Measurements from ENCODE around the gene AKAP3. TPM values are rescaled to one million over a fixed set of nuclear protein-coding genes. Genes with fewer than 3 reads are reported as not detected.

AKAP3 gene
- 1 to 10 TPM; 2.0 to 2.9 TPM for total RNA-seq

GRCh38 chr12:4648501-4649357 is at the start of gene AKAP3, which contains the start of gene NDUFA9:
TSS of gene AKAP3 (minus strand) at chr12:4649051. CDS start at chr12:4638196, 10,855 bp downstream.
TSS of gene NDUFA9 (plus strand) at chr12:4649114. CDS start at chr12:4649127, 13 bp downstream.
- POLR2A ChIA-PET = interaction anchor here (0.6 kb wide), 1 partner anchor 279 kb away, joined by 7 read pairs; no protein-coding TSS in a partner anchor
- CTCF ChIA-PET = interaction anchor here (1.2 kb wide), 1 partner anchor 44 kb away, joined by 7 read pairs; no protein-coding TSS in a partner anchor

GRCh38 chr12:4690760-4691159 is 41.9 kb upstream of the AKAP3 start:
- POLR2A ChIA-PET = no interaction called here
- CTCF ChIA-PET = no interaction called here

GRCh38 chr12:4685317-4685716 is 36.5 kb upstream of the AKAP3 start:
- ChIA-PET CTCF (no interaction called here), POLR2A (no interaction called here)

GRCh38 chr12:4681732-4682131 is 32.9 kb upstream of the AKAP3 start:
- ChIA-PET CTCF (no interaction called here), POLR2A (no interaction called here)

GRCh38 chr12:4679711-4680110 is 30.9 kb upstream of the AKAP3 start:
- CTCF ChIA-PET = no interaction called here

GRCh38 chr12:4665236-4665635 is 16.4 kb upstream of the AKAP3 start:
- CTCF ChIA-PET = no interaction called here
- POLR2A ChIA-PET = no interaction called here

More at GRCh38 chr12:4679711-4680110, 30.9 kb upstream of the AKAP3 start:
- POLR2A ChIA-PET = no interaction called here

GRCh38 chr12:4663971-4664505 is 15.2 kb upstream of the AKAP3 start:
- CTCF ChIA-PET = no interaction called here
- POLR2A ChIA-PET = no interaction called here

GRCh38 chr12:4653691-4654090 is 4.8 kb upstream of the AKAP3 start:
- ChIA-PET POLR2A (no interaction called here), CTCF (no interaction called here)

GRCh38 chr12:4653257-4653656 is 4.4 kb upstream of the AKAP3 start:
- POLR2A ChIA-PET = no interaction called here
- CTCF ChIA-PET = no interaction called here

GRCh38 chr12:4649358-4649661 is 459 bp upstream of the AKAP3 start:
- POLR2A ChIA-PET = no interaction called here
- CTCF ChIA-PET = interaction anchor here (1.1 to 1.2 kb wide), 2 partner anchors 44 kb away, joined by 3 to 7 read pairs; no protein-coding TSS in a partner anchor

- ChIA-PET POLR2A (no interaction called here), CTCF (interaction anchor here (1.2 kb wide), 1 partner anchor 43 kb away, joined by 7 read pairs; no protein-coding TSS in a partner anchor)
These were observed 749 bp downstream of the AKAP3 start for GRCh38 chr12:4648104-4648500.

- CTCF ChIA-PET = no interaction called here
- POLR2A ChIA-PET = no interaction called here
These were observed 3.8 kb downstream of the AKAP3 start for GRCh38 chr12:4645023-4645422.

GRCh38 chr12:4643747-4644146 is 5.1 kb downstream of the AKAP3 start:
- CTCF ChIA-PET = no interaction called here
- POLR2A ChIA-PET = no interaction called here

- CTCF ChIA-PET = interaction anchor here (1.2 kb wide), 1 partner anchor 22 kb away, joined by 3 read pairs; no protein-coding TSS in a partner anchor
- POLR2A ChIA-PET = no interaction called here
These were observed 18.6 kb downstream of the AKAP3 start for GRCh38 chr12:4630262-4630661.

- POLR2A ChIA-PET = no interaction called here
- CTCF ChIA-PET = no interaction called here
These were observed 20.4 kb downstream of the AKAP3 start for GRCh38 chr12:4628406-4628805.

GRCh38 chr12:4626543-4626942 is 22.3 kb downstream of the AKAP3 start:
- POLR2A ChIA-PET = no interaction called here
- CTCF ChIA-PET = interaction anchor here (1.4 kb wide), 1 partner anchor 23 kb away, joined by 3 read pairs; no protein-coding TSS in a partner anchor

GRCh38 chr12:4621511-4621910 is 27.3 kb downstream of the AKAP3 start:
- POLR2A ChIA-PET = no interaction called here

GRCh38 chr12:4615667-4616066 is 33.2 kb downstream of the AKAP3 start:
- ChIA-PET POLR2A (no interaction called here), CTCF (no interaction called here)

More at GRCh38 chr12:4621511-4621910, 27.3 kb downstream of the AKAP3 start:
- CTCF ChIA-PET = no interaction called here

GRCh38 chr12:4610481-4610880 is 38.4 kb downstream of the AKAP3 start:
- ChIA-PET CTCF (interaction anchor here (0.8 to 1.1 kb wide), 2 partner anchors 22 to 148 kb away, joined by 3 read pairs; no protein-coding TSS in a partner anchor), POLR2A (no interaction called here)

GRCh38 chr12:4609071-4609470 is 39.8 kb downstream of the AKAP3 start:
- ChIA-PET POLR2A (no interaction called here), CTCF (no interaction called here)

- ChIA-PET POLR2A (no interaction called here), CTCF (no interaction called here)
These were observed 41.8 kb downstream of the AKAP3 start for GRCh38 chr12:4607056-4607455.
